GM23338 (cell line): Measurements from ENCODE around the gene BRAF. TPM values are rescaled to one million over a fixed set of nuclear protein-coding genes. Genes with fewer than 3 reads are reported as not detected.

Experiments
- ATAC-seq: fragments of 200-7000 bp; cut with Tn5 transposase; 3 replicates; pipeline ENCODE4 v1.9.1; 2020
- DNase-seq: peaks from one replicate; pipeline ENCODE4 v3.0.0-alpha.2; 2015; ENCODE audit warnings: low spot score
- H2AFZ ChIP-seq: fragments of 200-600 bp; sonication (generic); 2 replicates; pipeline ENCODE4 v1.8.0; 2016; ENCODE audit warnings: antibody characterized with exemption, mild to moderate bottlenecking, moderate library complexity
- H3F3A ChIP-seq: fragments of 200-600 bp; sonication (generic); replicated peaks from 2 replicates; pipeline ENCODE4 v1.8.0; 2017; ENCODE audit warnings: antibody characterized with exemption, mixed run types, low read depth
- H3K27ac ChIP-seq: fragments of 200-600 bp; sonication (generic); 2 replicates; pipeline ENCODE4 v1.6.1; 2016; ENCODE audit warnings: low read depth
- H3K27me3 ChIP-seq: fragments of 200-600 bp; sonication (generic); 2 replicates; pipeline ENCODE4 v1.8.0; 2016; ENCODE audit warnings: mild to moderate bottlenecking, mixed run types, moderate library complexity; ENCODE audit not compliant: insufficient read depth
- H3K36me3 ChIP-seq: fragments of 200-600 bp; sonication (generic); 2 replicates; pipeline ENCODE4 v1.8.0; 2016; ENCODE audit warnings: mild to moderate bottlenecking; ENCODE audit not compliant: insufficient read depth
- H3K4me1 ChIP-seq: fragments of 200-600 bp; sonication (generic); 2 replicates; pipeline ENCODE4 v1.8.0; 2016; ENCODE audit warnings: mild to moderate bottlenecking, moderate library complexity; ENCODE audit not compliant: insufficient read depth
- H3K4me2 ChIP-seq: fragments of 200-600 bp; sonication (generic); 2 replicates; pipeline ENCODE4 v1.7.1; 2017; ENCODE audit warnings: mixed run types
- H3K4me3 ChIP-seq: fragments of 200-600 bp; sonication (generic); 2 replicates; pipeline ENCODE4 v1.6.1; 2016; ENCODE audit warnings: mixed run types
- H3K79me2 ChIP-seq: fragments of 200-600 bp; sonication (generic); replicated peaks from 2 replicates; pipeline ENCODE4 v1.8.0; 2017; ENCODE audit warnings: mild to moderate bottlenecking; ENCODE audit not compliant: insufficient read depth
- H3K9me2 ChIP-seq: fragments of 200-600 bp; sonication (generic); 2 replicates; pipeline ENCODE4 v1.8.0; 2017; ENCODE audit not compliant: insufficient read depth
- H4K20me1 ChIP-seq: fragments of 200-600 bp; sonication (generic); replicated peaks from 2 replicates; pipeline ENCODE4 v1.8.0; 2017; ENCODE audit warnings: mild to moderate bottlenecking; ENCODE audit not compliant: insufficient read depth
- H3K27ac Mint-ChIP-seq: 2 replicates; pipeline ENCODE4 v1.8.0; 2020; ENCODE audit warnings: inconsistent platforms, mild to moderate bottlenecking, moderate library complexity, mixed read lengths
- H3K27me3 Mint-ChIP-seq: 3 replicates; pipeline ENCODE4 v1.8.0; 2022; ENCODE audit warnings: low read depth, mild to moderate bottlenecking, moderate library complexity, mixed read lengths, inconsistent platforms; ENCODE audit not compliant: insufficient read depth, poor library complexity
- H3K36me3 Mint-ChIP-seq: 3 replicates; pipeline ENCODE4 v1.8.0; 2021; ENCODE audit warnings: low read depth, mild to moderate bottlenecking, inconsistent platforms, moderate library complexity, mixed read lengths
- H3K4me1 Mint-ChIP-seq: 3 replicates; pipeline ENCODE4 v1.8.0; 2020; ENCODE audit warnings: mild to moderate bottlenecking, inconsistent platforms, mixed read lengths
- H3K4me3 Mint-ChIP-seq: 3 replicates; pipeline ENCODE4 v1.8.0; 2021; ENCODE audit warnings: moderate library complexity, mild to moderate bottlenecking, inconsistent platforms, mixed read lengths
- H3K9me3 Mint-ChIP-seq: 3 replicates; pipeline ENCODE4 v1.8.0; 2020; ENCODE audit warnings: moderate library complexity, mild to moderate bottlenecking, inconsistent platforms, mixed read lengths
- CREB1 ChIP-seq: fragments of 250-450 bp; sonication (Bioruptor Pico); IDR thresholded peaks from 2 replicates; pipeline ENCODE4 v1.5.0; 2020; ENCODE audit warnings: low read depth, mild to moderate bottlenecking, moderate library complexity
- EZH2phosphoT487 ChIP-seq: fragments of 200-600 bp; sonication (generic); IDR thresholded peaks from one replicate; pipeline ENCODE4 v1.8.1; 2018; ENCODE audit warnings: antibody characterized with exemption; ENCODE audit not compliant: unreplicated experiment
- JUNB ChIP-seq: IDR thresholded peaks from one replicate; pipeline ENCODE4 v1.6.1; 2016; ENCODE audit warnings: antibody characterized with exemption; ENCODE audit not compliant: unreplicated experiment
- NANOG ChIP-seq: IDR thresholded peaks from 2 replicates; pipeline ENCODE4 v1.6.1; 2016; ENCODE audit warnings: antibody characterized with exemption, borderline replicate concordance
- POLR2AphosphoS5 ChIP-seq: IDR thresholded peaks from 2 replicates; pipeline ENCODE4 v1.6.1; 2016; ENCODE audit warnings: antibody characterized with exemption, low read depth
- STAT1 ChIP-seq: IDR thresholded peaks from one replicate; pipeline ENCODE4 v1.6.1; 2016; ENCODE audit warnings: antibody characterized with exemption; ENCODE audit not compliant: unreplicated experiment
- ZNF114 ChIP-seq: fragments of 250-450 bp; sonication (Bioruptor Pico); IDR thresholded peaks from 2 replicates; pipeline ENCODE4 v1.5.0; 2020; ENCODE audit warnings: mild to moderate bottlenecking, moderate library complexity
- ZNF331 ChIP-seq: fragments of 250-450 bp; sonication (Bioruptor Pico); IDR thresholded peaks from 2 replicates; pipeline ENCODE4 v1.5.0; 2020; ENCODE audit warnings: low read depth, mild to moderate bottlenecking, moderate library complexity
- polyA plus RNA-seq: library from polyadenylated mRNA; unstranded; fragments of >200 nt; fragmentation: Nextera tagmentation; extraction: Ambion mirVana; gene quantifications from 2 replicates; pipeline ENCODE4 v1.2.1, GENCODE V29; 2016
- total RNA-seq: library from RNA; depleted of rRNA; stranded (reverse); fragments of >200 nt; shearing (Covaris generic); gene quantifications from 2 replicates; pipeline ENCODE4 v1.2.3, GENCODE V29; 2014
- TF ChIP-seq, protein P1 (sequence below): IDR thresholded peaks from 2 replicates; pipeline ENCODE4 v1.6.1; 2016; ENCODE audit warnings: antibody characterized with exemption
- TF ChIP-seq, protein P2 (sequence below): fragments of 250-450 bp; sonication (Bioruptor Pico); IDR thresholded peaks from 2 replicates; pipeline ENCODE4 v1.5.0; 2020; ENCODE audit warnings: mild to moderate bottlenecking, moderate library complexity
- TF ChIP-seq, protein P3 (sequence below): IDR thresholded peaks from one replicate; pipeline ENCODE4 v1.6.1; 2018; ENCODE audit warnings: antibody characterized with exemption; ENCODE audit not compliant: unreplicated experiment

Gene BRAF
- total and polyA plus RNA-seq, 2 experiments from 2014 or later, result 14.6 to 36.8 TPM

DNA sequence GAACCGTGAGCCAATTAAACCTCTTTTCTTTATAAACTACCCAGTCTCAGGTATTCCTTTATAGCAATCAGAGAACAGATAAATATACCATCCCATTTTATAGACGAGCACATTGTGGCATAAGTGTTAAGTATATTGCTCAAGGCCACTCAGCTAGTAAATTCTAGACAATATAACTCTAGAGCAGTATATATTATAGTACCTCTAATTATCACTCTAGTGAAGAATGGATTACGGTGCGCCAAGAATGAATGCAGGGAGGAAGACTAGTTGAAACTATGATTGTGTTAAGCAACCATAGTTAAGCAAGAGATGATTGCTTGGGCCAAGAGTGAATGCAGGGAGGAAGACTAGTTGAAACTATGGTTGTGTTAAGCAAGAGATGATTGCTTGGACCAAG lies 60.9 kb downstream of the BRAF start:
- Mint-ChIP-seq H3K4me3 (no peak overlapping the region), H3K27ac (no peak overlapping the region), H3K36me3 (peaks cover 13% of the 10 kb centered on the region), H3K27me3 (no peaks in the 10 kb centered on the region), H3K4me1 (peaks cover 15% of the 10 kb centered on the region), H3K9me3 (peaks cover 5% of the 10 kb centered on the region; the same call in 2 of the 3 replicates)
- Histone ChIP-seq H3K4me3 (no peak overlapping the region), H3F3A (no peaks in the 10 kb centered on the region), H3K27me3 (no peaks in the 10 kb centered on the region), H3K27ac (no peak overlapping the region), H3K4me1 (no peaks in the 10 kb centered on the region), H3K36me3 (no peaks in the 10 kb centered on the region), H4K20me1 (peaks cover 11% of the 10 kb centered on the region), H3K79me2 (peaks cover 96% of the 10 kb centered on the region), H3K9me2 (no peaks in the 10 kb centered on the region), H3K4me2 (no peak overlapping the region), H2AFZ (no peak overlapping the region)
- no peak for TF ChIP-seq EZH2phosphoT487
- ATAC-seq (no peak), DNase-seq (no peak)

DNA sequence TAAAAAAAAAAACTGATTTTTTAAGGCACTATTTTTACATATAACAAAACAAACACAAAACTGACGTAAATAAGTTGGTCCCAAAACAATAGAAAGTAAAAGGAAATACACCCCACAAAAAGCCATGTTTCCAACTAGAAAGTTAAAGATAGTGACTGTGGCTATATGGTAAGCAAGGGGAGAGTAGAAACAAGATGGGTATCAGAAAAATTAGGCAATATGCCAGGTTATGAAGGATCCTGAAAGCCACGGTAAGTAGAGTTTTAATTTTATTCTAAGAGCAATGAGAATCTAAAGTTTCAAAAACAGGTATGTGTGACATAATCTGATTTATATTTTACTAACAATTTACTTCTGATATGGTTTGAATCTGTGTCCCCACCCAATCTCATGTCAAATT lies 61.5 kb downstream of the BRAF start:
- Mint-ChIP-seq H3K36me3 (peaks cover 13% of the 10 kb centered on the region), H3K4me1 (peaks cover 15% of the 10 kb centered on the region), H3K27ac (no peak overlapping the region), H3K9me3 (peaks cover 5% of the 10 kb centered on the region; the same call in 2 of the 3 replicates), H3K4me3 (no peak overlapping the region), H3K27me3 (no peaks in the 10 kb centered on the region)
- Histone ChIP-seq H3K9me2 (no peaks in the 10 kb centered on the region), H3K4me2 (no peak overlapping the region), H3K27ac (no peak overlapping the region), H3K4me1 (no peaks in the 10 kb centered on the region), H3K79me2 (peaks cover 96% of the 10 kb centered on the region), H4K20me1 (peaks cover 11% of the 10 kb centered on the region), H3K36me3 (no peaks in the 10 kb centered on the region), H2AFZ (no peak overlapping the region), H3K27me3 (no peaks in the 10 kb centered on the region), H3K4me3 (no peak overlapping the region), H3F3A (no peaks in the 10 kb centered on the region)
- no peak for ATAC-seq
- DNase-seq, result no peak
- TF ChIP-seq ZNF331 (CRISPR knock-in tag) (no peak), ZNF114 (CRISPR knock-in tag) (no peak), STAT1 (no peak), CREB1 (no peak), JUNB (no peak), EZH2phosphoT487 (no peak), NANOG (no peak), POLR2AphosphoS5 (no peak)
- TF ChIP-seq, protein P1, sequence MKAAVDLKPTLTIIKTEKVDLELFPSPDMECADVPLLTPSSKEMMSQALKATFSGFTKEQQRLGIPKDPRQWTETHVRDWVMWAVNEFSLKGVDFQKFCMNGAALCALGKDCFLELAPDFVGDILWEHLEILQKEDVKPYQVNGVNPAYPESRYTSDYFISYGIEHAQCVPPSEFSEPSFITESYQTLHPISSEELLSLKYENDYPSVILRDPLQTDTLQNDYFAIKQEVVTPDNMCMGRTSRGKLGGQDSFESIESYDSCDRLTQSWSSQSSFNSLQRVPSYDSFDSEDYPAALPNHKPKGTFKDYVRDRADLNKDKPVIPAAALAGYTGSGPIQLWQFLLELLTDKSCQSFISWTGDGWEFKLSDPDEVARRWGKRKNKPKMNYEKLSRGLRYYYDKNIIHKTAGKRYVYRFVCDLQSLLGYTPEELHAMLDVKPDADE, result no peak
- TF ChIP-seq, protein P2, sequence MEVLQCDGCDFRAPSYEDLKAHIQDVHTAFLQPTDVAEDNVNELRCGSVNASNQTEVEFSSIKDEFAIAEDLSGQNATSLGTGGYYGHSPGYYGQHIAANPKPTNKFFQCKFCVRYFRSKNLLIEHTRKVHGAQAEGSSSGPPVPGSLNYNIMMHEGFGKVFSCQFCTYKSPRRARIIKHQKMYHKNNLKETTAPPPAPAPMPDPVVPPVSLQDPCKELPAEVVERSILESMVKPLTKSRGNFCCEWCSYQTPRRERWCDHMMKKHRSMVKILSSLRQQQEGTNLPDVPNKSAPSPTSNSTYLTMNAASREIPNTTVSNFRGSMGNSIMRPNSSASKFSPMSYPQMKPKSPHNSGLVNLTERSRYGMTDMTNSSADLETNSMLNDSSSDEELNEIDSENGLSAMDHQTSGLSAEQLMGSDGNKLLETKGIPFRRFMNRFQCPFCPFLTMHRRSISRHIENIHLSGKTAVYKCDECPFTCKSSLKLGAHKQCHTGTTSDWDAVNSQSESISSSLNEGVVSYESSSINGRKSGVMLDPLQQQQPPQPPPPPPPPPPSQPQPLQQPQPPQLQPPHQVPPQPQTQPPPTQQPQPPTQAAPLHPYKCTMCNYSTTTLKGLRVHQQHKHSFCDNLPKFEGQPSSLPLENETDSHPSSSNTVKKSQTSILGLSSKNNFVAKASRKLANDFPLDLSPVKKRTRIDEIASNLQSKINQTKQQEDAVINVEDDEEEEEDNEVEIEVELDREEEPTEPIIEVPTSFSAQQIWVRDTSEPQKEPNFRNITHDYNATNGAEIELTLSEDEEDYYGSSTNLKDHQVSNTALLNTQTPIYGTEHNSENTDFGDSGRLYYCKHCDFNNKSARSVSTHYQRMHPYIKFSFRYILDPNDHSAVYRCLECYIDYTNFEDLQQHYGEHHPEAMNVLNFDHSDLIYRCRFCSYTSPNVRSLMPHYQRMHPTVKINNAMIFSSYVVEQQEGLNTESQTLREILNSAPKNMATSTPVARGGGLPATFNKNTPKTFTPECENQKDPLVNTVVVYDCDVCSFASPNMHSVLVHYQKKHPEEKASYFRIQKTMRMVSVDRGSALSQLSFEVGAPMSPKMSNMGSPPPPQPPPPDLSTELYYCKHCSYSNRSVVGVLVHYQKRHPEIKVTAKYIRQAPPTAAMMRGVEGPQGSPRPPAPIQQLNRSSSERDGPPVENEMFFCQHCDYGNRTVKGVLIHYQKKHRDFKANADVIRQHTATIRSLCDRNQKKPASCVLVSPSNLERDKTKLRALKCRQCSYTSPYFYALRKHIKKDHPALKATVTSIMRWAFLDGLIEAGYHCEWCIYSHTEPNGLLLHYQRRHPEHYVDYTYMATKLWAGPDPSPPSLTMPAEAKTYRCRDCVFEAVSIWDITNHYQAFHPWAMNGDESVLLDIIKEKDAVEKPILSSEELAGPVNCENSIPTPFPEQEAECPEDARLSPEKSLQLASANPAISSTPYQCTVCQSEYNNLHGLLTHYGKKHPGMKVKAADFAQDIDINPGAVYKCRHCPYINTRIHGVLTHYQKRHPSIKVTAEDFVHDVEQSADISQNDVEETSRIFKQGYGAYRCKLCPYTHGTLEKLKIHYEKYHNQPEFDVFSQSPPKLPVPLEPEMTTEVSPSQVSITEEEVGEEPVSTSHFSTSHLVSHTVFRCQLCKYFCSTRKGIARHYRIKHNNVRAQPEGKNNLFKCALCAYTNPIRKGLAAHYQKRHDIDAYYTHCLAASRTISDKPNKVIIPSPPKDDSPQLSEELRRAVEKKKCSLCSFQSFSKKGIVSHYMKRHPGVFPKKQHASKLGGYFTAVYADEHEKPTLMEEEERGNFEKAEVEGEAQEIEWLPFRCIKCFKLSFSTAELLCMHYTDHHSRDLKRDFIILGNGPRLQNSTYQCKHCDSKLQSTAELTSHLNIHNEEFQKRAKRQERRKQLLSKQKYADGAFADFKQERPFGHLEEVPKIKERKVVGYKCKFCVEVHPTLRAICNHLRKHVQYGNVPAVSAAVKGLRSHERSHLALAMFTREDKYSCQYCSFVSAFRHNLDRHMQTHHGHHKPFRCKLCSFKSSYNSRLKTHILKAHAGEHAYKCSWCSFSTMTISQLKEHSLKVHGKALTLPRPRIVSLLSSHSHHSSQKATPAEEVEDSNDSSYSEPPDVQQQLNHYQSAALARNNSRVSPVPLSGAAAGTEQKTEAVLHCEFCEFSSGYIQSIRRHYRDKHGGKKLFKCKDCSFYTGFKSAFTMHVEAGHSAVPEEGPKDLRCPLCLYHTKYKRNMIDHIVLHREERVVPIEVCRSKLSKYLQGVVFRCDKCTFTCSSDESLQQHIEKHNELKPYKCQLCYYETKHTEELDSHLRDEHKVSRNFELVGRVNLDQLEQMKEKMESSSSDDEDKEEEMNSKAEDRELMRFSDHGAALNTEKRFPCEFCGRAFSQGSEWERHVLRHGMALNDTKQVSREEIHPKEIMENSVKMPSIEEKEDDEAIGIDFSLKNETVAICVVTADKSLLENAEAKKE, result no peak
- TF ChIP-seq, protein P3, sequence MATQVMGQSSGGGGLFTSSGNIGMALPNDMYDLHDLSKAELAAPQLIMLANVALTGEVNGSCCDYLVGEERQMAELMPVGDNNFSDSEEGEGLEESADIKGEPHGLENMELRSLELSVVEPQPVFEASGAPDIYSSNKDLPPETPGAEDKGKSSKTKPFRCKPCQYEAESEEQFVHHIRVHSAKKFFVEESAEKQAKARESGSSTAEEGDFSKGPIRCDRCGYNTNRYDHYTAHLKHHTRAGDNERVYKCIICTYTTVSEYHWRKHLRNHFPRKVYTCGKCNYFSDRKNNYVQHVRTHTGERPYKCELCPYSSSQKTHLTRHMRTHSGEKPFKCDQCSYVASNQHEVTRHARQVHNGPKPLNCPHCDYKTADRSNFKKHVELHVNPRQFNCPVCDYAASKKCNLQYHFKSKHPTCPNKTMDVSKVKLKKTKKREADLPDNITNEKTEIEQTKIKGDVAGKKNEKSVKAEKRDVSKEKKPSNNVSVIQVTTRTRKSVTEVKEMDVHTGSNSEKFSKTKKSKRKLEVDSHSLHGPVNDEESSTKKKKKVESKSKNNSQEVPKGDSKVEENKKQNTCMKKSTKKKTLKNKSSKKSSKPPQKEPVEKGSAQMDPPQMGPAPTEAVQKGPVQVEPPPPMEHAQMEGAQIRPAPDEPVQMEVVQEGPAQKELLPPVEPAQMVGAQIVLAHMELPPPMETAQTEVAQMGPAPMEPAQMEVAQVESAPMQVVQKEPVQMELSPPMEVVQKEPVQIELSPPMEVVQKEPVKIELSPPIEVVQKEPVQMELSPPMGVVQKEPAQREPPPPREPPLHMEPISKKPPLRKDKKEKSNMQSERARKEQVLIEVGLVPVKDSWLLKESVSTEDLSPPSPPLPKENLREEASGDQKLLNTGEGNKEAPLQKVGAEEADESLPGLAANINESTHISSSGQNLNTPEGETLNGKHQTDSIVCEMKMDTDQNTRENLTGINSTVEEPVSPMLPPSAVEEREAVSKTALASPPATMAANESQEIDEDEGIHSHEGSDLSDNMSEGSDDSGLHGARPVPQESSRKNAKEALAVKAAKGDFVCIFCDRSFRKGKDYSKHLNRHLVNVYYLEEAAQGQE, result no peak
